Measurements from ENCODE around the gene HOXC12. TPM values are rescaled to one million over a fixed set of nuclear protein-coding genes. Genes with fewer than 3 reads are reported as not detected.

The HOXC12 gene
- total RNA-seq, 1 experiment from 2014 or later, result not detected

GRCh38 chr12:53983568-53983949 lies 28.9 kb downstream of the HOXC12 start (continued):
- TF ChIP-seq GTF2I (CRISPR knock-in tag; conservative IDR thresholded peaks at IDR 0.05), result no peak

GRCh38 chr12:53983950-53984572 lies 29.4 kb downstream of the HOXC12 start:
- H3K4me1 Mint-ChIP-seq, result peaks cover 26% of the 10 kb centered on the region
- CTCF ChIA-PET, result interaction anchor here (0.6 to 5.1 kb wide), 17 partner anchors 8 to 241 kb away, joined by 3 to 43 read pairs (median 8); partner anchors contain the start of genes HOXC13, HOXC5, HOXC6 and HOXC8

GRCh38 chr12:53984901-53985691 lies 30.4 kb downstream of the HOXC12 start, which contains the start of gene HOXC10:
HOXC10 (plus strand) TSS chr12:53985146; CDS start chr12:53985260, 114 bp downstream.
- peak; percentile 95 for DNase-seq (ENCODE audit: low spot score)
- H3K27ac Mint-ChIP-seq, result no peak within 1 kb of the TSS
- POLR2A ChIA-PET, result interaction anchor here (0.9 kb wide), 1 partner anchor 31 kb away, joined by 3 read pairs; no protein-coding TSS in a partner anchor
- no peaks in the 10 kb centered on the region for H3K9me3 Mint-ChIP-seq
- no peaks in the 10 kb centered on the region for H3K36me3 Mint-ChIP-seq
- H3K27me3 Mint-ChIP-seq (ENCODE audit: low read depth), result peaks cover 100% of the 10 kb centered on the region
- TF ChIP-seq USF2 (CRISPR knock-in tag; IDR thresholded peaks at IDR 0.05), result peak; percentile 74
- no peak for TF ChIP-seq ZNF317 (CRISPR knock-in tag; IDR thresholded peaks at IDR 0.05; ENCODE audit: borderline replicate concordance, low read depth)
- TF ChIP-seq ETV6 (CRISPR knock-in tag; IDR thresholded peaks at IDR 0.05), result 0 out of 2 replicates have a peak, but pooled peaks have one; percentile 23
- peak; percentile 76 for TF ChIP-seq CTCF (IDR thresholded peaks at IDR 0.05)
- peak; percentile 74 for TF ChIP-seq USF1 (CRISPR knock-in tag; IDR thresholded peaks at IDR 0.05)
- peak; percentile 56 for ATAC-seq
- peaks cover 33% of the 10 kb centered on the region for H3K4me1 Mint-ChIP-seq
- CTCF ChIA-PET, result interaction anchor here (0.5 to 5.1 kb wide), 35 partner anchors 9 to 341 kb away, joined by 3 to 43 read pairs (median 5); partner anchors contain the start of genes HOXC12, HOXC13, HOXC5 and HOXC6
- peak within 1 kb of the TSS; percentile 52 for H3K4me3 Mint-ChIP-seq

More at GRCh38 chr12:53983950-53984572, 29.4 kb downstream of the HOXC12 start:
- TF ChIP-seq CREB1 (CRISPR knock-in tag; IDR thresholded peaks at IDR 0.05) (no peak), SMAD4 (CRISPR knock-in tag; IDR thresholded peaks at IDR 0.05) (no peak), ZNF121 (CRISPR knock-in tag; IDR thresholded peaks at IDR 0.05) (no peak), IRF2 (CRISPR knock-in tag; IDR thresholded peaks at IDR 0.05; ENCODE audit: borderline replicate concordance, low read depth) (no peak), E2F1 (CRISPR knock-in tag; IDR thresholded peaks at IDR 0.05) (no peak), ZNF416 (CRISPR knock-in tag; IDR thresholded peaks at IDR 0.05) (no peak), ZNF532 (CRISPR knock-in tag; IDR thresholded peaks at IDR 0.05; ENCODE audit: borderline replicate concordance) (no peak), PRRX2 (CRISPR knock-in tag; IDR thresholded peaks at IDR 0.05) (no peak)
- Mint-ChIP-seq H3K4me3 (no peak overlapping the region; the same call in 1 of the 2 replicates), H3K36me3 (no peaks in the 10 kb centered on the region), H3K27me3 (ENCODE audit: low read depth) (peaks cover 100% of the 10 kb centered on the region), H3K27ac (no peak overlapping the region), H3K9me3 (no peaks in the 10 kb centered on the region)
- no peak for ATAC-seq
- POLR2A ChIA-PET, result no interaction called here
- DNase-seq (ENCODE audit: low spot score), result no peak

Data from WTC11 (cell line).